HG03045 (cell line): ENCODE measurements around the gene GON7.
"Not testable (repeated sequence)": the region's sequence is repeated elsewhere in the genome, so short reads cannot be mapped to it uniquely, and the experiment has no call there.

Experiments
- ATAC-seq: cut with Tn5 transposase; IDR thresholded peaks from one replicate; pipeline ENCODE4 v1.9.1; 2021; ENCODE audit warnings: mild to moderate bottlenecking, moderate library complexity; ENCODE audit not compliant: unreplicated experiment

GON7 gene

DNA sequence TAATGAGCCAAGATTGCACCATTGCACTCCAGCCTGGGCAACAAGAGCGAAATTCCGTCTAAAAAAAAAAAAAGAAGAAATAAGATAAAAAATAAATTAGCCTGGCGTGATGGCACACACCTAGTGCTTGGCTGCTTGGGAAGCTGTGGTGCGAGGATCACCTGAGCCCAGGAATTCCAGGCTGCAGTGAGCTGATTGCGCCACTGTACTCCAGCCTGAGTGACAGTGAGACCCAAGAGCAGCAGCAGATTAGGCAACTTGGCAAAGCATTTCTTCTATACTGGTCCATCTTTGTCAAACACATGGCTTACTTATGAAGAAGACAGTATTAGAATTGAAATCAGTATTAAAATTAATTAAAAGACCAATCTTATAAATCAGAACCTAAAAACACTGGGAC is 6.3 kb downstream of the GON7 start:
- no peak for ATAC-seq

DNA sequence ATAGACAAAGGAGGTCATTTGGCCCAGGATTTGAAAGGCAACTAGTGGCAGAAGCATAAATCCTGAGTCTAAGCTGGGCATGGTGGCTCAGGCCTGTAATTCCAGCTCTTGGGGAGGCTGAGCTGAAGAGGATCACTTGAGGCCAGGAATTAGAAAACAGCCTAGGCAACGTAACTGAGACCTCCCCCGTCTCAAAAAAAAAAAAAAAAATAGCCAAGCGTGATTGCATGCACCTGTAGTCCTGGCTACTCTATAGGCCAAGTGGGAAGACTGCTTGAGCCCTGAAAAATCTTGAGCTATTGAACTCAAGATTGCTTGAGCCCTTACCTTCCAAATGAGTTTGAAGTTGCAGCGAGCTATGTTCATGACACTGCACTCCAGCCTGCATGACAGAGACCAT is 7.8 kb downstream of the GON7 start:
- no peak for ATAC-seq

DNA sequence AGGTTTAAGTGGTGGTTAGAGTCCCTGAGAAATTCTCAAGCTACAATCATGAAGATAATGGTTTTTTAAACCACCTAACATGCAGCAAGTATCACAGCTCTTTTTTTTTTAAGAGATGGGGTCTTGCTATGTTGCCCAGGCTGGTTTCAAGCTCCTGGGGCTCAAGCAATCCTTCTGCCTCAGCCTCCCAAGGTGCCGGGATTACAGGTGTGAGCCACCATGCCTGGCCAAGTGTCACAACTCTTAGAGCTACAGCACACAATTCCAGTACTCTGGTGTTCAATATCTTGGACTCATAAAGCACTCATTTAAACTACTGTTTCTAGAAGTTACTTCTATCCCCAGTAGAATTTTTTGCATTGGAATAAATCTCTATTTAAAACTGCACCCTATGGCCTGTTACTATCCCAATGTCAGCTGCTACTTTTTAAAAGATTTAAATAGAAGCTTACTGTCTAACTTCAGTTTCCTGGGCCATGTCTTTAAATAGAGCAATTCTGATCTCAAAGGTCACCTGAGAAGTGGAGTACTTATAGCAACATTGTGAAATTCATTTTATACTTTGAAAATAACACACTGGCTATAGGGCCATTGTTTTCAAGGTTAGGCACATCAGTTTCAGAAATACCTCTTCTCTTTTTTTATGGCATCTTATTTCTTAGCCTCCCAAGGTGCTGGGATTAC is 11.4 kb downstream of the GON7 start:
- no peak for ATAC-seq

DNA sequence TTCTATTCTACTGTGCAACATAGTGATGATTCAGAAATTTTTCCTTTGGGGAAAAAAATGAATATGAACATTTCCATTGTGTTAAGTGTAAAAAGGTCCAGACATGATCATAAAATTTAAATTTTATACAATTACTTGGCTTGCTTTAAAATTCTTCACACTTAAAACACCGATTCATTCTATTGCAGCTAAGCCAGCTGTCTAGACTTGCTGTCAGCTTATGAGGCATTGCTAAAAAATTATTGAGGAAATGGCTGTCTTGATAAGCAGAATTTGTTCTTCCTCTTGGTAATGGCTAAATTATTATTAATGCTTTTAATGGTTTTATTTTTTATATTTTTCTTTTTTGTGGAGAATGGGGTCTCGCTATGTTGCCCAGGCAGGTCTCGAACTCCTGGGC is 19.9 kb downstream of the GON7 start:
- no peak for ATAC-seq

DNA sequence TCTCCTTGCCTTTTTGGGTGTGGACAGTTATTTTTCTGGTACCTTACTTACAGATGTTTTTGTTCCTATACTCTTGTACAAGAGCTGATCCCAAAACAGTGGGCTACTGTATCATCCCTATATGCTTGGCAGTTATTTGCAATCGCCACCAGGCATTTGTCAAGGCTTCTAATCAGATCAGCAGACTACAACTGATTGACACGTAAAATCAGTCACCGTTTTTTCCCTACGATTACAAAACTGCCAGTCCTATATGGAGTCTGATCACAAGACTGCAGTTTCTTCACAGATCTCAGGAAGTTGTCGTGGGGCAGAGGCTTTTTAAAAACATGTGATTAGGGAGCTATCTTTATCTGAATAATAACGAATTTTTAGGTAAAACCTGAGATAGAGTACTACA is 20.4 kb downstream of the GON7 start:
- ATAC-seq: no peak

DNA sequence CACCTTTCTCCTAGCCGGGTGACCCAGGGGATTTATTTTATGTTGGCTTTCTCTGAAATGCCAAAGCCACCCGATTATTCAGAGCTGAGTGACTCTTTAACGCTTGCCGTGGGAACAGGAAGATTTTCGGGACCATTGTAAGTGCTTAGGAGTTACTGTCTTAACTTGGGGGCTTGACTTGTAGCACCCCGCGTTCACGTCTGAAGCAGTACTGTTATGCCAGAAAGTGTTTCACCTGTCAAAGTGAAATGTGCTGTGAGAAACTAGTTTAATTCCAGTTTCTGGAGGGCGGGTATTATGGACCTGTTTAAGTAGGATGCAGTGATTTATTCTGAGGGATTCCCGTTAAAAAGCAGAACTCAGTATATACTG is 21.5 kb downstream of the GON7 start:
- no peak for ATAC-seq

DNA sequence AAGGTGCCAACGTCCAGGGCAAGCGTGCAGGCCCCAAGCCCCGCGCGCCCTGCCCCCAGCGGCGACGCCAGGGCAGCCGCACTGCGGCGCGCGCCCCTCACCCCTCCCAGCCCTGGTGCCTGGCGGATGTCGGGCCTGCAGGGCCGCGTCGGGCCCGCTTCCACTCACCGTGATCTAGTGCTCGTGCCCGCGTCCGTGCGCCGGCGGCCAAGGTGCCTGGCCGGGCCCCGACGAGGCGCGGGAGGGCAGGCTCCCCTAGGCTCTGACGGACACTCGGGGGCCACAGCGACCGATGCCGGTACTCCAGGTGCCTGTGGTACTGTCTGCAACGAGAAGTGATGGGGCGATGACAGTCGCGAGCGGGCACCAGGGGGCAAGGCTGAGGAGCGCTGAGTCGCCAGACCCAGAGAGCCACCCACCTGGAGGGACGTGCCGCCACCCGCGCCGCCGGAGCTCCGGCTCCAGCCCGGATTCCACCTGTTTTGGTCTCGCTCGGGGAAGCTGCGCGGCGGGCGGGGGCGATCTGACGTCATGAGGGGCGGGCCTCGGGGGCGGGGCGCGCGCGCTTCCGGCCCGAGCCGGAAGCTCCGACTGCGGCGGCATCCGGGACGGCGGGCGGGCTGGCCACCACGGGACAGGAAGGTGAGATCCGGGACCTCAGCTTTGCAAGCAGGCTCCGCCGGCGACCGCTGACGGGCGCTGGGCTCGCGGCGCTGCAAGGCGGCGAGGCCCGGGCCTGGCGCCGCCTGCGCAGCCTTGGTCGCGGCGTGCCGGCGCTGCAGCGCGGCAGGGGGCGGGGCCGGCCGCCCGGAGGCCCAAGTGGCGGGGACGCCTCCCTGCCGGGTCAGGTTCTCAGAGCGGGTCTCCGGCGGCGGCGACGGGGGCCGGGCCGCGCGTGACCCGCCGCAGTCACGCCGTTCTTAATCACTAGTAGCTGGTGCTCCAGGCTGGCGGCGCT is 22.2 kb downstream of the GON7 start, which contains the start of the genes LYSET and MOAP1:
Gene LYSET (plus strand): TSS at position 927 of the 958 bp plus-strand sequence. CDS start 89 bp downstream, outside the sequence.
Gene MOAP1 (minus strand): TSS at position 507 of the 958 bp plus-strand sequence. CDS start 655 bp downstream, outside the sequence.
- ATAC-seq: peak; percentile 88

DNA sequence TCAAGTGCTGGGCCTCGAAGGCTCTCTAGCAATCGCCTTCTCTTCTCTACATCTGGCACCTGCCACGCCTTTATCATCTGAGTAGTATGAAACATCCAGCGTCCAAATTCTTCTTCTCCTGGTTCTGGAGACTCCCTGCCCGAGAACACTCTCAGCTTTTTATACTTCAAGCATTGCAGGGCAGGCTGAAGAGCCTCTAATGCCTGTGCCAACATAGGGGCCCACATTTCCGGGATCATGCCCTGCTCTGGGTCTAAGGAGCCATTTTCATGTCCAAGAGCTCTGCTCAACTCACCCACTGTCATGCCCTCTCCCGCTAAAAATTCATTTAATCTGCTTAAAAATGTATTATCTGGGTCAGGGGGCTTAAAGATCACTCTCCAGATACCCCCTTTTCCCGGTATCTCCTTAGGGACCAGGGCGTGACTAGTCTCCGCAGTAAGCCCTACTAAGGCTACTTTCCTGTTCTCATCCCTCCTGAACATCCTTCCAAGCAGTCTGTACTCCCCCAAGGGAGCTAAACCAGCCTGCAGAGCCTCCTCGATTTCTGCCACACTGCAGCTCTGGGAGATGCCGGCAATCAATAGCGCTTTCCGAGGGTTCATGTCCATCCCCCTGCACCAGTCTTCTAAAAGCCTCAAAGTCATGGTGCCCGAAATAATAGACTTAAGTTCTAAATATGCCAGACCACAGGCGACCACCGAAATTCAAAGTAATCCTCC is 23.1 kb downstream of the GON7 start:
- ATAC-seq: no peak

DNA sequence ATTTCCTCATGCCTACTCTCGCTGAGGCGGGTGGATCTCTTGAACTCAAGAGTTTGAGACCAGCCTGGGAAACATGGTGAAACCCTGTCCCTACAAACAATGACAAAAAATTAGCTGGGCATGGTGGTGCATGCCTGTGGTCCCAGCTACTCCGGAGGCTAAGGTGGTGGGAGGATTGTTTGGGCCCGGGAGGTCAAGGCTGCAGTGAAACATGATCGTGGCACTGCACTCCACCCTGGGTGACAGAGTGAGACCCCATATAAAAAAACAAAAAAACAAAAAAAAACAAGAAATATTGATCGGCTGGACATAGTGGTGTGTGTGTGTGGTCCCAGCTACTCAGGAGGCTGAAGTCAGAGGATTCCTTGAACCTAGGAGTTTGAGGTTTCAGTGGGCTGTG is 31.4 kb downstream of the GON7 start:
- ATAC-seq: no peak

DNA sequence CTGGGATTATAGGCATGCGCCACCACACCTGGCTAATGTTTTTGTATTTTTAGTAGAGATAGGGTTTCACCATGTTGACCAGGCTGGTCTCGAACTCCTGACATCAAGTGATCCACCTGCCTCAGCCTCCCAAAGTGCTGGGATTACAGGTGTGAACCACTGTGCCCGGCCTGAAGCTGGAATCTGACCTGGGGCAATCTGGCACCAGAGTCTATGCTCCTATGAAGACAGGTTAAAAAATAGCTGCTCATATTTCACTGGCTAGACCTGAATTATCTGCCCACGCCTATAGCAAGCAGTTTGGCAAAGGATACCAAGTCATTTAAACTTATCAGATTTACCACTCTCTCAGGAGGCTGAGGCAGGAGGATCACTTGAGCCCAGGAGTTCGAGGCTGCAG is 32.1 kb downstream of the GON7 start:
- ATAC-seq: not testable (repeated sequence)

DNA sequence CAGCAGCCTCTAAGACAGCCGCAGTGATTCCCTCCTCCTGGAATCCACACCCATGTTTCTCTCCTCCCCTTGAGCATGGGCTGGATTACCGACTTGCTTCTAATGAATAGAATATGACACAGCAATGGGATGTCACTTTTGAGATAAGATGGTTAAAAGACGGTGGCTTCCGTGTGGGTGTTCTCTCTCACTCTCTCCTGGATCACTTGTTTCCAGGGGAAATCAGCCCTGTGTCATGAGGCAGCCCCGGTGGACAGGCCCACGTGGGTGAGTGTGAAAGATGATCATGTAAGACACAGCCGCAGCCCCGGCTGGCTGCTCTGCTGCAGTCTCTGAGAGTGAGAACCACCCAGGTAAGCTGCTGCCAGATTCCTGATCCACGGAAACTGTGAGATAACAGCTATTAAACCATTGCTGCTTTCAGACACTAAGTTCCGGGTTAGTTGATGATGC is 32.9 kb downstream of the GON7 start:
- ATAC-seq: no peak

DNA sequence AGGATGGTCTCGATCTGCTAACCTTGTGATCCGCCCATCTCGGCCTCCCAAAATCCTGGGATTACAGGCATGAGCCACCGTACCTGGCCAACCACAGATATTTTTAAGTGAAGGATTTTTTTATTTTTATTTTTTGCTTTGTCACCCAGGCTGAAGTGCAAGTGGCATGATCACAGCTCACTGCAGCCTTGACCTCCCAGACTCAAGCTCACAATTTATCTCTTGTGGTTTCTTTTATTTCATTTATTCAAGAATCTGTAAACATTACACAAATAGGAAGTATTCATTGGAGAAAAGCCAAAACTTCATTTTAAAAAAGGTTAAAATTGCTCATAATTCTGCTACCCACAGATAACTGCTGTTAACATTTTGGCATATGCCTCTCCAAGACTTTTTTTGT is 35.5 kb downstream of the GON7 start:
- no peak for ATAC-seq

DNA sequence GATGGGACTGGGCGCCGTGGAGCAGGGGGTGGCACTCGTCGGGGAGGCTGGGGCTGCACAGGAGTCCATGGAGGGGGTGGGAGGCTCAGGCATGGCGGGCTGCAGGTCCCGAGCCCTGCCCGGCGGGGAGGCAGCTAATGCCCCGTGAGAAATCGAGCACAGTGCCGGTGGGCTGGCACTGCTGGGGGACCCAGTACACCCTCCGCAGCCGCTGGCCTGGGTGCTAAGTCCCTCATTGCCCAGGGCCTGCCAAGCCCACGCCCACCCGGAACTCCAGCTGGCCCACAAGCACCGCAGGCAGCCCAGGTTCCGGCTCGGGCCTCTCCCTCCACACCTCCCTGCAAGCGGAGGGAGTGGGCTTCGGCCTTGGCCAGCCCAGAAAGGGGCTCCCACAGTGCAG is 36.7 kb downstream of the GON7 start:
- not testable (repeated sequence) for ATAC-seq

DNA sequence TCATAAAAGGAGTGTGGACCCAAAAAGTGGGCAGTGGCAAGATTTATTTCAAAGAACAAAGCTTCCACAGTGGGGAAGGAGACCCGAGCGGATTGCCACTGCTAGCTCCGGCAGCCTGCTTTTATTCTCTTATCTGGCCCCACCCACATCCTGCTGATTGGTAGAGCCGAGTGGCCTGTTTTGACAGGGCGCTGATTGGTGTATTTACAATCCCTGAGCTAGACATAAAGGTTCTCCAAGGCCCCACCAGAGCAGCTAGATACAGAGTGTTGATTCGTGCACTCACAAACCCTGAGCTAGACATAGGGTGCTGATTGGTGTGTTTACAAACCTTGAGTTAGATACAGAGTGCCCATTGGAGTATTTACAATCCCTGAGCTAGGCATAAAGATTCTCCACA is 37.2 kb downstream of the GON7 start:
- ATAC-seq: not testable (repeated sequence)

DNA sequence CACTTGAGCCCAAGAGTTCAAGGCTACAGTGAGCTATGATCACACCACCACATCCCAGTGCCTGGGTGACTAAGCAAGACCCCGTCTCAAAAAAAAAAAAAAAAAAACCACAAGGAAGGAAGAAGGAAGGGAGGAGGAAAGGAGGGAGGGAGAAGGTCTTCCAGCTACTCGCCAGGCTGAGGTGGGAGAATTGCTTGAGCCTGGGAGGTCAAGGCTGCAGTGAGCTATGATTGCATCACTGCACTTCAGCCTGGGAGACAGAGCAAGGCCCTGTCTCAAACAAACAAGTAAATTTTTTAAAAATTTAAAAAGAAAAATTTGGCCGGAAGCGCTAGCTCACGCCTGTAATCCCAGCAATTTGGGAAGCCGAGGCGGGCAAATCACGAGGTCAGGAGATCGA is 38.3 kb downstream of the GON7 start:
- not testable (repeated sequence) for ATAC-seq

DNA sequence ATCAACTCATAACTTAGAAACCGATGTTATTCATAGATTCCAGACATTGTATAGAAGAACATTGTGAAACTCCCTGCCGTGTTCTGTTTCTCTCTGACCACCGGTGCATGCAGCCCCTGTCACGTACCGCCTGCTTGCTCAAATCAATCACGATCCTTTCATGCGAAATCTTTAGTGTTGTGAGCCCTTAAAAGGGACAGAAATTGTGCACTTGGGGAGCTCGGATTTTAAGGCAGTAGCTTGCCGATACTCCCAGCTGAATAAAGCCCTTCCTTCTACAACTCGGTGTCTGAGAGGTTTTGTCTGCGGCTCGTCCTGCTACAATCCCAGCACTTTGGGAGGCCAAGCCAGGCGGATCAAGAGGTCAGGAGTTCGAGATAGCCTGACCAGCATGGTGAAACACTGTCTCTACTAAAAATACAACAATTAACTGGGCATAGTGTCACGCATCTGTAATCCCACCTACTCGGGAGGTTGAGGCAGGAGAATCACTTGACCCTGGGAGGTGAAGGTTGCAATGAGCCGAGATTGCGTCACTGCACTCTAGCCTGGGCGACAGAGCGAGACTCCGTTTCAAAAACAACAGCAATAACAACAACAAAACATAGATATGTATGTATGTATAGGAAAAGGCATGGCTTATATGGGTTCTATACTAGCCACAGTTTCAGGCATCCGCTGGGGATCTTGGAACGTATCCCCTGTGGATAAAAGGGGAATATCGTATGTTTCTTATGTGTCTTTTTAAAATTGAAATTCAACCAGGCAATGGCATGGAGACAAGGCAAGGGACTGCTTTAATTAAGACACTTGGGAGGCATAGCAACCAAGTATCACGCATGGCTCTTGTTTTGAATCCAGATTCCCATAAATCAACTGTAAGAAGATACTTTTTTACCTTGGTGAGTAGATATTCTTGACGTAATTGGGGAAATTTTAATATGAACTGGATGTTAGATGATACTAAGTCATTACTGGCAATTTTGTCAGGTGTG is 41.3 kb downstream of the GON7 start:
- ATAC-seq: not testable (repeated sequence)

DNA sequence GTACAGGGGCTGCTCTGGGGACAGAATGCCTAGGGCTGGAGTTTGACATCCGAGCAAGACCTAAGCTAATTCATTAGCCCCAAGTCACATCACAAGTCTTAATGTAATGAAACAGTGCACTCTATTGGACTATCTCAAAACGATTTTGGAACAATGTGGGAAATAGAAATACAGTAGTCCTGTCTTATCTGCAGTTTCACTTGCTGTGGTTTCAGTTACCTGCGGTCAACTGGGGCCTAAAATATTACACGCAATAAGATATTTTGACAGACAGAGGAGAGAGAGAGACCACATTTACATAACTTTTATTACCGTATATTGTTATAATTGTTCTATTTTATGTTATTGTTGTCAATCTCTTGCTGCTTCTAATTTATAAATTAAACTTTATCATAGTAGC is 43.3 kb downstream of the GON7 start:
- no peak for ATAC-seq

DNA sequence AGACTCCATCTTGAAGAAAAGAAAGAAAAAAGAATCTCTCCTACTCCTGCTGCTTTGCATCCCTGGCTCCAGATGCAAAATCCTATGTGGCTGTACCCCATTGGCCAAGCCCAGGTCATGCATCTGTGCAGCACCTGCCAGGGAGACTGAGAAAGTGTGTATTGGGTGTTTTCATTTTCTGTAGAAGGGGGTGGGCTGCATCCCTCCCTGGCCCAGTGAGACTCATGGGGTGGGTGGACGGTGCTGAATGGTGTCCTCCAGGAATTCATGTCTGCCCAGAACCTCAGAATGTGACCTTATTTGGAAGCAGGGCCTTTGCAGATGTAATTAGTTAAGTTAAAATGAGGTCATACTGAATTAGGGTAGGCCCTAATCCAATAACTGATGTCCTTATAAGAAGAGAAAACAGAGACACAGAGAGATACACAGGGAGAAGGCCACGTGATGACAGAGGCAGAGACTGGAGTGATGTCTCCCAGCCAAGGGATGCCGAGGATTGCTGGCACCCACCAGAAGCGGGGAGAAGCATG is 45.4 kb downstream of the GON7 start:
- no peak for ATAC-seq

DNA sequence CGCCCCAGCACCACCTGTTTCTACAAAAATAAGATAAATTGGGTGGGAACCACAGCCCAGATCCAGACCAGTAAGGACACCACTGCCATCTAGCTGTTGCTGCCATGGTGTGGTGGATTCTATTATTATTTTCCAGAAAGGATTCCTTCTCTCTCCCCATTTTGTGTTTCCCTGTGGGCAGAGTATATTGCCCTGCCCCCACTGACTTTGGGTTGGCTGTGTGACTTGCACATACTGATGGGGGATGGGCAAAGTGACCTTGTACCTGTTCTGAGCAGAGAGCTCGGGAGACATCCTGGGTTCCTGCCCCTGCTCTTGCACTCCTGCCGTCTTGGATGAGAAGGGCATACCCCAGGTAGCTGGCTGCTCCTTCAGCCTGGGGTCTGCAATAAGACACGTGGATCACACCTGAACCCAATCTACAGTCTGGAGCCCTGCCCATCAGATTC is 46.5 kb downstream of the GON7 start:
- ATAC-seq: no peak
